Limb (tissue), 2 donors: ENCODE data around the gene FAN1.

Experiments
- DNase-seq, 2 donors: peaks; one replicate each; pipeline ENCODE4 v3.0.0-alpha.2; 2016; ENCODE audit errors: extremely low spot score in 2 of 2

Gene FAN1

DNA sequence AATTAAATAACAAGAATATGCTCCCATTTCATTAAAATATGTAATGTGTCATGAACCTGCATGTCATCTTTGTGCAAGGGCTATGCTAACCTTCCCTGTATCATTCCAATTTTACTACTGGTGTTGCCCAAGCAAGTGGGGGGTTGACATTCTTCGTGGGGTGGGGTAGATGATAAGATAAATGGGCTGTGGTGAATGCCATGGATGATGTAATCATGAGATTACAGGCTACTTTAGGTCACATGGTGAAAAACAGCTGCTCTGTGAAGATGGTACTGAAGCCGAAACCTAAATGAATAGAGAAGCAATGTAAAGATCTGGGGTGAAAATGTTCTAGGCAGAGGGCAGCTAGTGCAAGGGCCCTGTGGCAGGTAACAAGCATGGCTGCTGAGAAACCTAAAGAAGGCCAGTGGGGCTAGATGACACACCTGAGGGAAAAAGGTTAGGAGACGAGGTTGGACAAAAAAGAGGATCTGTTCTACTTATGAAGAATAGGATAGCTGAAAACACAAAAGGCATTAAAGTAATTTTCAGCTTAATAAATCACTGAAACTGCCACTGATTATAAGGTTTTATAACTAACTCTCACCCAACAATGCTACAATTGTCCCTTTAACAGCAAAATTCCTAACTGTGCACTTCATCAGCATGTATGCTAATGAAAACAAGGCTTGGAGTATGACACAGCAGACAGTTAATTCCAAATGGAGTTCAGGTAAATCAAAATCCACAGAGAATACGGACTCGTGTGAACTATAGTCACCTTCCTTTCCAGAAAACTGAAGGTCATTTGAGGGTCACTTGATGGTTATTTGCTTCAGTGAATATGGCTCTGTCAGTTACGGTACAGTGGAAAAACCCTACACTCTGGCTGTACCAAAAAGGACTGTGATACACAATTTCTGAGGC is 52.8 kb downstream of the FAN1 start:
- DNase-seq: no peak

DNA sequence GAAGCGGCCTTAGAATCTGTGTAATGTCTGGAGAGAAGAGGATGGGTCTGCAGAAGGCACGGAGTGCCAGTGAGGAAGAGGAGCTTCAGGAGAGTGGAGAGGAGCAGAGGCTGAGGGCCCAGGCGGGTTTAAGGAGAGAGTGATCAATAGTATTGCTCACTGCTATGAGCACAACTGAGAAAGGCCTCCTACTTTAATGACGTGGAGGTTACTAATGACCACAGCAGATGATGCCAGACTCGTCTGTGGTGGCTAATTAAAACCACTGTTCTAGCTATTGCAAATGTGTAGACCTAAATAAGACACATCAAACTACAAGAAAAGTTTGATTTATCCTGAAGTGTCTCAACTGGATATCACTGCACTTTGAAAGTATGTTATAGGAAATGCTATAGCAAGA is 54.5 kb downstream of the FAN1 start:
- DNase-seq: no peak

DNA sequence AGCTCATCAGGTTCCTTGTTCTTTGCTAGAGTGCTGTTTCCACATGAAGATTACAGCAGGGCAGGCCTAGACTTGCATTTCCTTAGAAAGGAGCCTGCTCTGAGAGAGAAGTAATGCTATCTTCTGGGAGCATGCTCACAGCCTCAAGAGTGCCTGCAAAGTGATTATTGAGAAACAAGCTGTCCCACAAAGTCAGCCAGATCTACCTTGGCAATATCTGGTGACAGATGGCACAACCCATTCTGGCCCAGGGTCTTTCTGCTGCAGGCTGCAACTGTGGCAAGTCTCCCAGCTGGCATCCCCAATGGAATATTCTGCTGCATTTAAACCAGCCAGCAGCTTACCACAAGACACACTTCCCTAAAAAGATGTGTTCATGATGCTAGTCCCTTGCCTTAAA is 58.4 kb downstream of the FAN1 start:
- no peak for DNase-seq

DNA sequence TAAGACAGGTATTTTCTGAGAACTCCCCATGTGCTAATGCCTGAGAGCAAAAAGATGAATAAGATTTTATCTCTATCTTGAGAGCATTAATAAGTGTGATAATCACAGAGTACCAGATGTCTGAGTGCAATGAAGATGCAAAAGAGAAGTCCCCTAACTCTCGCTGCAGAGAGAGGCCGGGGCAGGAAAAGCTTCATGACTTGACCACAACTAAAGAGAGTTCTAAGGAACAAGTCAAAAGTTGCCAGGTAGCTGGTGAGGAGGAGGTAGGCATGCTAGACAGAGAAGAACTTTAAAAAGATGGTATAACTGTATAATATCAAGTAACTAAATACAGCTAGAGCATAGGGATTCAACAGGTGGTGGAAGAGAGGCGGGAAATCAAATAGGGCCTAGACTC is 58.9 kb downstream of the FAN1 start:
- no peak for DNase-seq

DNA sequence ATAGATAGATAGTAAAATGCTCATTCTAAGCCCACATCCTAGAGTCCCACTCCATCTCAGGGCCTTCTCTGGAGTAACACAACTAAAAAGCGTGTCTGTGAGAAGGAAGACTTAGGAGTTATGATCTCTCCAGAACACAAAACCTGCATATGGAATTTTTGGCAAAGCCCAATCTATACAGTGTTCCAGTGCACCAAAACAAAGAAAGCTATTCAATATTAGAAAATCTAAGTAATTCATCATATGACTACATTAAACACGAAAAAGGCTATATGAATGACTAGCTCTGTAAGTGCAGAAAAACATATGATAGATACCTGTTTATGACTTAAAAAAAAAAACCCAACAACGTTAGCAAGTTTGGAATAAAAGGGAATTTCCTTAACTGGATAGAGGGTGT is 60.0 kb downstream of the FAN1 start:
- DNase-seq: no peak

DNA sequence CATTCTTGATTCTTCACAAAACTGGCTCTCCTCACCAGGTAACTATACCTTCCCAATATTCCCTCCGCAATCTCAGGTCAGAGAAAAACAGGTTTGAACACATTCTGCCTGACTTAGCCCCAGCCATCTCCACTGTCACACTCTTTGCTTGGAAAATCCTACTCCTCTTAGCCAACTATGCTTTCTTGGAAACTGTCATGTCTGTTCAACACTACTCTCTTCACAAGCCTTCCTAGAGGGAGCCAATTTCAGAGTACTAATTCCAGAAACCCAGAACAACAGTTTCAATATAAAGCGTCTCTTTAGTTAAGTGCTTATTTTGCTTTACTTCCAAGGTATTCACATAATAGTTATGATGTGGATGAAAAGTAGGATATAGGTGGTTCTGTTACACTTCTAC is 66.0 kb downstream of the FAN1 start:
- no peak for DNase-seq

DNA sequence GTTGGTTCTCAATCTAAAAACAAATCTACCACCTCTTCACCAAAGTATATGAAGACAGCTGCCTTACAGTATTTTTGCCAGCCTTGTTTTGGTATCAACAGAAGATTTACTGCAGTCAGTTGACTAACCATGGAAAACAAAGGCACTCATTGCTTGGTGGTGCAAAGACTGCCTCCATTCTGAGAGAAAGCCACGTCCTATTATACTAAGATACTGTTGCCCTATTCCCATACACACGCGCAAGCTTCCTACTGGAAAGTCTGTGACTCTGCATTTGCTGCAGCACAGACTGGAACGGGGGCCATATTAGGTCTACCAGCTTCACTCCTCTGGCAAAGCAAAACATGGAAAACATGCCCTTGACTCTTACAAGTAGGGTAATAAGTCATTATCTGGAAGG is 69.7 kb downstream of the FAN1 start:
- DNase-seq: no peak

DNA sequence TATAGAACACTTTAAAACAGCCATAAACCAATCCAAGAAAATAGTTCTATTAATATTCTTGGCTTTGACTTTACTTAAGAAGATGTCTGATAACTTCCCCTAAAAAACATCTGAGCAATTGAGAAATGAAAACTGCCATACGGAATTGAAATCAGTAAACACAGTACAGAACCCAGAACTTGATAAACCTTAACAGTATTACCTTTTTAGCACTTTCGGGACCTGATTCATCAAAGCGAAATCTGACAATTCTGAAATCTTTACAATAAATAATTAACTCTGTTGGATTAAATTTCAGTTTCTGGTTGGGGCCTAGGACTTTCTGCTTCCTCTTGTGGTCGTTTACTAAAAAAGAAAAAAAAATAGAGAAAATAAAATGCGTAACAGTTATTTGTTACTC is 70.4 kb downstream of the FAN1 start:
- no peak for DNase-seq

DNA sequence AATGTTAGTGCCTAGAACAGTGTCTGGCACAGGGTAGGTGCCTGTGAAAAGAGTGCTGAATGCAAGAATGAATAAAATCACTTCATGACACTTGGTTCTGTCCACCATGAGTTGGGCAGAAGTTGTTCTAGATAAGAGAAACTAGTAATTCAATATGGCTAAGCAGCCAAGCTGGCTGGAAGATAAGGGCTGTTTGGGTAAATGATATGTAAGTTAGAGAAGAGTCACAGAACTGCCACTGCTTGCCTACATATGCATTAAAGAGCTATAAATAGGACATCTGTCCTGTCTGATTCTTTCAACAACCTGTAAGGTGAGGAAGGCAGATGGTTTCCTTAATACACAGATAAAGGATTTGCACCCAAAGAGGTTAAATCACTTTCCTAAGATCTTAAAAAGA is 74.6 kb downstream of the FAN1 start:
- DNase-seq: no peak

DNA sequence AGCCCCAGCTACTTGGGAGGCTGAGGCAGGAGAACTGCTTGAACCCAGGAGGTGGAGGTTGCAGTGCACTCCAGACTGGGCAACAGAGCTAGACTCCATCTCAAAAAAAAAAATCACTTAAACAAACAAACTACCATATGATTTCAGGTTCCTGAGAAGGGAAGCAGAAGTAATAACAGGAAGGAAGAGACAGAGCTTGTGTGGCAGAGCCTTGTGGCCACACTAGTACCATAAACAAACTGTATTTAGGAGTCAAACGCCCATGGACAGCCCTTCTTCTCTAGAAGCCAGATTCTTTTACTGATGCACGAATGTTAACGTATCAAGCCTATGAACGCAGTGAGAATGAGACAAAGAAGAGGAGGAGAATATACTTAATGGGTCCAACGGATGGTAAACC is 75.7 kb downstream of the FAN1 start:
- DNase-seq: no peak

DNA sequence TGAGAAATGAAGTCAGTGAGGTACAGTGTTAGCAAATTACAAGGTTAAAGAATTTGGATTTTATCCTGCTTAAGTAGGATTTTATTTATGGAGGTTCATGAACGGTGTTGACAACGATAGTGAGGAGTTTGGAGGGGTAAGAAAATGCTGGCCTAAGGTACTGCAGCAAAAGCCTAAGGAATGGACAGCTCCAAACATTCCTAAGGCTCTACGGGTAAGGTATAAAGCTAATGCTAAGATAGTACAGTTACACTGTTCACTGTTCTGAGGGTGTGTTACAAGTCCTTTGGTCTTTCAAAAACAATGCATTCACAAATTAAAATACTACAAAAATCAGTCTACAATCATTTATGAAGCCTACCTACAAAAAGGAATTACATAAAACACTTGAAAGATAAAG is 80.4 kb downstream of the FAN1 start:
- no peak for DNase-seq

DNA sequence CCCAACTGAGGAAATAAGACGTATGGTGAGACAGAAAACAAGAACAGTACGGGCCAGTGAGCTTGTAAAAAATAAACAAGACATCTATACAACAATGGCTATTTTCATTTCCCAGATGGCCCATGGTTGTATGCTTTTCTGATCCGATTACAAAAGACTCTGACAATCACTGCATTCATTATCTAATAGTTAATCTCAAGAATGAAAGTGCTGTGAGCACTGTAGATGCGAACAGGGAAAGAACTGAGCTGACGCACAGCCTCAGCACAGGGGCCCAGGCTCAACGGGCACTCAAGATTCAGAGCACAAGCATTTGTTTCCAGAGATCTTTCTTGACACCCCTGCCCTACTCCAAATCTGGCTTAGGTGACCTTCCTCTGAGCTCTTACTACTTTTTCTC is 80.8 kb downstream of the FAN1 start:
- DNase-seq: no peak

DNA sequence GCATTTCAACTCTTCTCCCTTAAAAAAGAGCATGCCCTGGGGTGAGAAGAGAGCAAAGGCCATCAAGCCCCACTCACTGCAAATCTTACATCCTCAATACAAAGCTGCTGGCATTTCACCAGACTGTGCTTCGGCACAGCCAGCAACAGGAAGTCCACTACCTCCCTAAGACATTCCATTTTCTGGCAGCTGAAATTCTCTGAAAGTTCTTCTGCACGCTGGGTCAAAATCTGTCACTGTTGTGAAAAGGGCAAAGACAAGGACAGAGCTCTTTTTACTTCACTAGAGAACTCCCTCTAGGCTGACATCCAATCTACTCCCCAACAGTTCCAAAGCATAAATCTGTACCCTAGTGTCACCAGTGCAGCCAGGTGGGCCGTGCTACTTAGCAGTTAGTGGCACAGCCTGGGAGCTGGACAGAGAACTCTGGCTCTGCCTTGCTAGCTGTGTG is 81.4 kb downstream of the FAN1 start:
- DNase-seq: no peak

DNA sequence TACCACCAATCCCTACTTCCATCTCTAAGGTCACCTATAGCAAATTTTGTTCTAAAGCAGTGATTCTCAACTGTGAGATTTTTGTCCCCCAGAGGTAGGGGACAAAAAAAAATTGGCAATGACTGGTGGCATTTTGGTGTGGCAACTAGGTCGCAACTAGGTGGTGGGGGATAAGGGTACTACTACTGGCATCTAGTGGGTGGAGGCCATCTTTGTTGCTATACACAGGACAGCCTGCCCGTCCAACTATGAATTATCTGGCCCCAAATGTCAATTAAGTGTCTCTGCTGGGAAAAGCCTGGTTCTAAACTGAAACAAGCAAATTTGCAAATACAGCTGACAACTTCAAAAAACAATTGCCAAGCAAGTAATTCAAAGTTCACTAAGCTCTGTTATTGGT is 86.3 kb downstream of the FAN1 start:
- DNase-seq: no peak

DNA sequence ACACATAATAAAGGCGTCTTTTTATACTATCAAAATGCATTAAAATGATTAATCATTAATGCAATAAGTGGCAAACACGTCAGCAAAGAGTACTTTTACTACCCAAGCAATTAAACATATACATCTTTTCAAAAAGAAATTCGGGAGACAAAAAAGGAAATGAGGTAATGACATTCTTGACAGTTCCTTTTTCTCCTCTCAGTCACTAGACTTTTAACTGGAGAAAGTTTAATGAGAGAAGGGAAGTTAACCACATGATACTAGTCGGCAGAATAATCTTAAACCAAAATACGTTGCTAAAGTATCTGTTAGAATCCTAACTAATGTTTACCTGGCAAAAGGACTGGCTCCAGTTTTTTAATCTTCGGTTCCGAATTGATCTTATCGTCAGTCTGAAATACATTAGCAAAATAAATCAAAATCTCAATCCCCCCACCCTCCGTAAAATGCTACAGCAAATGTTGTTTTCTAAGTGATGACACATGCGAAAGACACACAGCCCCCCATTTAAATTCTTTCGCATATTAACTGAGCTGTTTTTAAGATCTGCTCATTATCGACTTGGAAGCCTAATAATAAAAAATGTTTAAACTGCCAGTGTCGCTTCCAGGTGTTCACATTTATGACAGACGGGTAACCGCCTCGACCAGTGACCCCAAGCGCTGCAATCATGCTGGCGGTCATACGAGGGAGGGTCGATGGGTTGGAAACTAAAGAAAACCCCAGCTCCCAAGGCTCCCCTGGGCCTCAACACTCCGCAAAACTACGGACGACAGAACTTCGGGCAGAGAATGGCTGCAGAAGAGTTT is 86.9 kb downstream of the FAN1 start:
- peak in 1 of 2 donors; percentile 2 for DNase-seq

DNA sequence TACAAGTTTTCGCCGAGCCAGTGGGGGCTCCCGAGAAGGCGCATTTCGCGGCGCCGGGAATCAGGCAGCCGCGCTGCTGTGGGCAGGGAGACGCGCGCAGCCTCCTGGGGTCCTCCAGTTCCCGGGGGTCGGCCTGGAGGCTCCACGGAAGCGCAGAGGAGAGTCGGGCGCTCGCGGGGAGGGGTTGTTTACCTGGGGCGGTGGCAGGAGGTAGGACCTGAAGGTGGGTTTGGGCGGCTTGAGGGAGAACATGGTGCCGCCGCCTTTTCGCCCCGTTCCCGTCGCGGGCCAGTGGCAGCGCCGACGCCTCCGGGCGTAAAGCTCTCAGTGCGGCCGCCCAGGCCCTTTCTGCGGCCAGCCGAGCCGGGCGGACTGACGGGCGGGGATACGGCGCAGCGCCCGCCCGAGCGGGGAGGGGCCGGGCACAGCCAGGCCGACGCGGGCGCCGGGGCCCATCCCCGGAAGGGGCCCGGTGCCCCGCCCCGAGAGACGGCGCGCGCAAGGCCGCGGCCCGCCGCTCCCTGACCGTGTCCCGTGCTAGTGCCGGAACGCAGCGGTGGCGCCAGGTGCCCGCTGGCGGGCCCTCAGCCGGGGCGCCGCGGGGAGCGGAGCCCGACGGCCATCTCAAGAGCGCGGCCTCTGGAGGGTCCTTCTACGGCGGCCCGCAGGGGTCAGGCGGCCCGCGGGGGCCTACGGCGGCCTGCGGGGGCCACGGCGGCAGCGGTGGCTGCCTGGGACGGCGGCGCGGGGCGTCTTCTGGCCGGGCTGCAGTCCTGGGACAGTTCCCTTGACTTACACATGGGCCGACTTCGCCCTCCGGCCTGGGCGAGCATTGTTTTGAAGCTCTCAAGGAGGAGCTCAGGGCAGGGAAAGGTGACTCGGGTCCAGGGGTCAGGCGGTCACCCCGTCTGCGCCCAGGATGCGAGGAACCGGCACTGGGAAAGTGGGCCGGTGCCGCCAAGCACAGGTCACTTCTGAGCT is 87.8 kb downstream of the FAN1 start, which contains the start of gene MTMR10:
Gene MTMR10, minus strand, starts transcription at position 374 of the 981 bp plus-strand sequence. Its CDS starts 122 bp downstream, at position 252.
- DNase-seq: peak; percentile 55 to 86

DNA sequence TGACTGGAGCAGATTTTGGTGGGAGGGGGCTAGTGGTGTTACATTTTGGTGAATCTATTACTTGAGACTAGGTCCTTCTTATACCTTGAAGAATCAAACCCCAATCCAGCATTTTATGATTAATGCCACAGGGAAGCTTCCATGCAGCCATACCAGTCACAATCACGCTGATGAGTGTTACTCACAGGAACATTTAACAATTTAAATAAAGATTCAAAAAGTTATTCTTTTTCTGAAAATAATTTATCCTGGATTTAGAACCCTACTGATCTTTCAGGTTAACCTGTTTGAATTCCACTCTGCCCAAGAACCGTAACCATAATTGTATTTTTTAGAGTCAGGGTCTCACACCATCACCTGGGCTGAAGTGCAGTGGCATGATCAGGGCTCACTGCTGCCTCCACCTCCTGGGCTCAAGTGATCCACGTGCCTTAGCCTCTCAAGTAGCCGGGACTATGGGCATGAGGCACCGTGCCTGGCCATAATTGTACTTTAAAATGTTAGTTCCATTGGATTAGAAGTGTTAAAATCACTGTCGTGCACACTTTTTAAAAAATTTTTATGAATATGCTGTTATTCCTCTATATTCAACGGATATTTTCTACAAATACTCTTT is 88.6 kb downstream of the FAN1 start:
- no peak for DNase-seq
